Endothelial cell of umbilical vein (primary cell): Measurements from ENCODE around the gene INPP5A. TPM values are rescaled to one million over a fixed set of nuclear protein-coding genes. Genes with fewer than 3 reads are reported as not detected.

ENCODE experiments used
- BruUV-seq: library from RNA; stranded (reverse); fragments of 400-500 nt; replicated peaks from 2 replicates; lab custom pipeline; 2021; lab: Mats Ljungman, UMichigan
- CTCF ChIA-PET: fragments of 300-600, 350-600 bp; sonication (Branson Sonifier 250); formaldehyde crosslinking; loops from one replicate; lab custom pipeline; 2021; ENCODE audit warnings: antibody characterized with exemption, inconsistent platforms; lab: Charles Lee
- POLR2A ChIA-PET: fragments of 300-600, 350-600 bp; sonication (Branson Sonifier 250); formaldehyde crosslinking; loops from one replicate; lab custom pipeline; 2021; ENCODE audit warnings: antibody characterized with exemption, inconsistent platforms; lab: Charles Lee
- DNase-seq: peaks from one replicate; pipeline ENCODE4 v3.0.0-alpha.2; 2011; ENCODE audit warnings: low read depth, low spot score
- FAIRE-seq: peaks from 2 replicates; lab custom pipeline; 2011; peaks lifted over from hg19 to GRCh38; lab: Jason Lieb, UNC
- H2AFZ ChIP-seq: 2 replicates; pipeline ENCODE4 v1.6.0; 2012; ENCODE audit warnings: low read depth, low read length, control low read depth, inconsistent platforms
- H3K27ac ChIP-seq: 2 replicates; pipeline ENCODE4 v1.5.1; 2011; ENCODE audit warnings: low read depth, mild to moderate bottlenecking, control low read depth, low read length, moderate library complexity; ENCODE audit not compliant: insufficient read depth
- H3K27me3 ChIP-seq, 2 experiments: 2 replicates each; pipeline versions ENCODE4 v1.6.0 to v1.6.1; 2011; ENCODE audit warnings: low read length in 2 of 2, mixed read lengths in 1 of 2; ENCODE audit not compliant: control insufficient read depth in 2 of 2, insufficient read depth in 2 of 2
- H3K36me3 ChIP-seq, 2 experiments: 2 replicates in 1 of 2; 3 replicates in 1 of 2; pipeline ENCODE4 v1.5.1; 2011; ENCODE audit warnings: low read length in 2 of 2, mild to moderate bottlenecking in 1 of 2, moderate library complexity in 1 of 2; ENCODE audit not compliant: control insufficient read depth in 2 of 2, insufficient read depth in 2 of 2; ENCODE audit errors: extremely low read depth in 1 of 2
- H3K4me1 ChIP-seq: 3 replicates; pipeline ENCODE4 v1.5.1; 2011; ENCODE audit warnings: mild to moderate bottlenecking, low read length; ENCODE audit not compliant: control insufficient read depth, insufficient read depth; ENCODE audit errors: extremely low read depth
- H3K4me2 ChIP-seq: 2 replicates; pipeline ENCODE4 v1.6.1; 2011; ENCODE audit warnings: low read length, control low read depth, mixed read lengths; ENCODE audit not compliant: insufficient read depth
- H3K4me3 ChIP-seq, 3 experiments: fragments of 200-600 bp in 1 of 3; sonication (generic), shearing (Covaris generic) in 1 of 3; replicated peaks in 1 of 3; 2 replicates each; pipeline ENCODE4 v1.5.1; 2011 to 2016; ENCODE audit warnings: control low read depth in 3 of 3, low read length in 3 of 3, mild to moderate bottlenecking in 2 of 3, inconsistent platforms in 1 of 3, low read depth in 1 of 3, moderate library complexity in 1 of 3; ENCODE audit not compliant: insufficient read depth in 1 of 3
- H3K79me2 ChIP-seq: 2 replicates; pipeline ENCODE4 v1.6.0; 2012; ENCODE audit warnings: low read length, inconsistent platforms; ENCODE audit not compliant: control insufficient read depth, insufficient read depth
- H3K9ac ChIP-seq: replicated peaks from 2 replicates; pipeline ENCODE3; 2011; ENCODE audit warnings: low read length, control low read depth; ENCODE audit not compliant: insufficient read depth; ENCODE audit errors: extremely low read depth
- H3K9me1 ChIP-seq: replicated peaks from 3 replicates; pipeline ENCODE4 v1.6.0; 2011; ENCODE audit warnings: mild to moderate bottlenecking, low read length; ENCODE audit not compliant: control insufficient read depth, insufficient read depth; ENCODE audit errors: extremely low read depth
- H3K9me3 ChIP-seq: replicated peaks from 2 replicates; pipeline ENCODE4 v1.5.1; 2012; ENCODE audit warnings: low read length, inconsistent platforms; ENCODE audit not compliant: control insufficient read depth, insufficient read depth
- H4K20me1 ChIP-seq: replicated peaks from 2 replicates; pipeline ENCODE3; 2011; ENCODE audit warnings: mild to moderate bottlenecking, low read length; ENCODE audit not compliant: control insufficient read depth, insufficient read depth; ENCODE audit errors: extremely low read depth
- EZH2 ChIP-seq: IDR thresholded peaks from 2 replicates; pipeline ENCODE4 v1.6.1; 2012; ENCODE audit warnings: borderline replicate concordance, low read depth, mild to moderate bottlenecking, moderate library complexity, low read length, inconsistent platforms; ENCODE audit not compliant: severe bottlenecking
- FOS ChIP-seq: IDR thresholded peaks from 2 replicates; pipeline ENCODE4 v1.6.1; 2011; ENCODE audit warnings: mild to moderate bottlenecking, low read length, moderate library complexity, borderline replicate concordance; ENCODE audit not compliant: insufficient read depth
- GATA2 ChIP-seq: IDR thresholded peaks from 2 replicates; pipeline ENCODE4 v1.7.0; 2011; ENCODE audit warnings: low read depth, mild to moderate bottlenecking, moderate library complexity, mixed read lengths, low read length; ENCODE audit not compliant: insufficient read length, insufficient read depth
- JUN ChIP-seq: IDR thresholded peaks from 2 replicates; pipeline ENCODE4 v1.6.1; 2011; ENCODE audit warnings: borderline replicate concordance, low read depth; ENCODE audit not compliant: insufficient read length, insufficient read depth
- MYC ChIP-seq: IDR thresholded peaks from one replicate; pipeline ENCODE4 v1.6.1; 2011; ENCODE audit warnings: mild to moderate bottlenecking, low read depth, low read length
- POLR2A ChIP-seq: IDR thresholded peaks from 2 replicates; pipeline ENCODE4 v1.6.1; 2012; ENCODE audit warnings: low read depth, mild to moderate bottlenecking, control low read depth, low read length
- POLR2AphosphoS5 ChIP-seq: IDR thresholded peaks from 2 replicates; pipeline ENCODE4 v1.6.1; 2012; ENCODE audit warnings: low read depth, mild to moderate bottlenecking, control low read depth, low read length, moderate library complexity; ENCODE audit not compliant: insufficient read depth
- dilution Hi-C: fragments of 300-500 bp; cut with MboI; formaldehyde crosslinking; loops from one replicate; pipeline ENCODE4 v1.15.0; 2019; ENCODE audit warnings: low sequenced_read_pairs; ENCODE audit not compliant: extremely low pct_ligation_motif_present
- intact Hi-C: fragments of 100-400 bp; cut with micrococcal nuclease; formaldehyde crosslinking; loops from one replicate; pipeline ENCODE4 v1.10.0; 2022
- polyA plus RNA-seq, 4 experiments: library from polyadenylated mRNA; depleted of rRNA in 3 of 4; stranded (reverse) in 3 of 4; unstranded in 1 of 4; fragments of >200 nt; gene quantifications; 2 replicates each; pipeline versions ENCODE4 v1.2.1 to v1.2.3, GENCODE V29; 2011 to 2012; ENCODE audit warnings: missing spikeins in 1 of 4
- total RNA-seq: library from RNA; stranded (reverse); gene quantifications from 2 replicates; pipeline ENCODE4 v1.2.3, GENCODE V29; 2021
- TF ChIP-seq, protein P1 (sequence below), 2 donors: IDR thresholded peaks; 1 replicate in 1 of 2; 2 replicates in 1 of 2; pipeline ENCODE4 v1.5.1; 2011; ENCODE audit warnings: low read length in 2 of 2, mild to moderate bottlenecking in 2 of 2, moderate library complexity in 2 of 2, control low read depth in 1 of 2, inconsistent platforms in 1 of 2, low read depth in 1 of 2; ENCODE audit not compliant: insufficient read depth in 1 of 2; ENCODE audit errors: extremely low read depth in 1 of 2

Gene INPP5A
- total and polyA plus RNA-seq, 2 donors (not counting 3 experiments of a cell fraction or from before 2014, with no cell fraction given): 22.9 to 33.2 TPM

DNA sequence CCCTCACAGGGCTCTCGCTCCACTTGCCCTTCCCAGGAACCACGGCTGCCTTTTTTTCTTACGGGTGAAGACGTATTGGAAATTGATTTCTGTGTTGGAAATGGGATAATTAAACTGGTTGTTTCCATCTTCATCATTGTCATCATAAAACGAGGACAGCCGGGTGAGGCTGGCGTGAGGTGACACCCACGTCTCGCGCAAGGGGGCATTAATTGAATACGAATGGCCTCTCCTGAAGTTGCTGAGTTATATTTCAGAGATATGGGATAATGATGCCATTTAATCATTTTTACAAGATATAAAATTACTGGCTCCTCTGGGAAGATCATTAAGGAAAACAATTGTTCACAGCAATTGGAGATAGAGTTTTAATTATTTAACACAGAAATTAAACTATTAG, 266.7 kb downstream of the INPP5A start:
- Histone ChIP-seq H3K9ac (no peak overlapping the region), H3K27ac (no peak overlapping the region), H3K27me3 (no peaks in the 10 kb centered on the region), H4K20me1 (no peaks in the 10 kb centered on the region), H3K79me2 (no peaks in the 10 kb centered on the region), H3K4me2 (no peak overlapping the region), H3K36me3 (no peaks in the 10 kb centered on the region), H2AFZ (no peak overlapping the region), H3K4me3 (no peak overlapping the region), H3K4me1 (no peaks in the 10 kb centered on the region), H3K9me3 (no peaks in the 10 kb centered on the region), H3K9me1 (no peaks in the 10 kb centered on the region)
- POLR2A ChIA-PET: no interaction called here
- no peak for FAIRE-seq
- no TSS peak for BruUV-seq
- dilution Hi-C loops (no loop called here), intact Hi-C loops (no loop called here)
- DNase-seq: no peak
- TF ChIP-seq JUN (no peak), EZH2 (no peak)
- CTCF ChIA-PET: no interaction called here

DNA sequence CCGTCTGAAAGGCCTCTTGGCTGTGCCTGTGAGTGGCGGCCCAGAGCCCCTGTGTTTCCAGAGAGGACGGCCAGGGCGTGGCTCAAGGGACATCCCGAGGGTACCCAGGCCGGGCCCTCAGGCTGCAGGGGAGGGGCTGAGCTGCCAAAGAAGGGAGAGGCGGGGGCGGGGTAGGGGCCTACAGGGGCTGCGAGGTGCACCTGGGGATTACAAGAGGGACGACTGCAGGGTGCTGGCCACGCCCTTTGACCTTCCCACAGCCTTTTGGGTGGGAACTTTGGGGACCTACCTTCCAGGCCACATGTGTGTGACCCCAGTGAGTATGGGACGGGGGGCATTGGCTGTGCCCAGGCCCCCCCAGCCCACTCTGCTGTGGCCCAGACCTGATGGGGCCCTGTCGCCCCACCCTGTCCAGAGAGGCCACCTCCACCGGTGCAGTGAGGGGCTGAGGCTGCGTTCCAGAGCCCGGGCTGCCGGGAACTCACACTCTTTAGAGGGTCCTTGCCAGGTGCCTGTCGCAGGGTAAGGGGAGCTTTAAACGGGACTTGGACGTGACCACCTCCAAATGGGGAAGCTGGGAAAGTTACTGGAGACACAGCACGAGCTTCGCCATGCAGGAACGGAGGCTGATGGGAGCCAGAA, 267.3 kb downstream of the INPP5A start:
- Histone ChIP-seq H3K4me3 (no peak overlapping the region), H3K4me1 (no peaks in the 10 kb centered on the region), H3K27ac (no peak overlapping the region), H3K9me1 (no peaks in the 10 kb centered on the region), H4K20me1 (no peaks in the 10 kb centered on the region), H3K27me3 (no peaks in the 10 kb centered on the region), H2AFZ (no peak overlapping the region), H3K9ac (no peak overlapping the region), H3K79me2 (no peaks in the 10 kb centered on the region), H3K4me2 (no peak overlapping the region), H3K36me3 (no peaks in the 10 kb centered on the region), H3K9me3 (no peaks in the 10 kb centered on the region)
- dilution Hi-C loops (no loop called here), intact Hi-C loops (no loop called here)
- ChIA-PET CTCF (no interaction called here), POLR2A (no interaction called here)
- no TSS peak for BruUV-seq
- TF ChIP-seq POLR2A (no peak), GATA2 (no peak), FOS (no peak), POLR2AphosphoS5 (no peak), MYC (no peak)
- TF ChIP-seq, protein P1, sequence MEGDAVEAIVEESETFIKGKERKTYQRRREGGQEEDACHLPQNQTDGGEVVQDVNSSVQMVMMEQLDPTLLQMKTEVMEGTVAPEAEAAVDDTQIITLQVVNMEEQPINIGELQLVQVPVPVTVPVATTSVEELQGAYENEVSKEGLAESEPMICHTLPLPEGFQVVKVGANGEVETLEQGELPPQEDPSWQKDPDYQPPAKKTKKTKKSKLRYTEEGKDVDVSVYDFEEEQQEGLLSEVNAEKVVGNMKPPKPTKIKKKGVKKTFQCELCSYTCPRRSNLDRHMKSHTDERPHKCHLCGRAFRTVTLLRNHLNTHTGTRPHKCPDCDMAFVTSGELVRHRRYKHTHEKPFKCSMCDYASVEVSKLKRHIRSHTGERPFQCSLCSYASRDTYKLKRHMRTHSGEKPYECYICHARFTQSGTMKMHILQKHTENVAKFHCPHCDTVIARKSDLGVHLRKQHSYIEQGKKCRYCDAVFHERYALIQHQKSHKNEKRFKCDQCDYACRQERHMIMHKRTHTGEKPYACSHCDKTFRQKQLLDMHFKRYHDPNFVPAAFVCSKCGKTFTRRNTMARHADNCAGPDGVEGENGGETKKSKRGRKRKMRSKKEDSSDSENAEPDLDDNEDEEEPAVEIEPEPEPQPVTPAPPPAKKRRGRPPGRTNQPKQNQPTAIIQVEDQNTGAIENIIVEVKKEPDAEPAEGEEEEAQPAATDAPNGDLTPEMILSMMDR (IDR thresholded peaks at IDR 0.05; ENCODE audit: extremely low read depth in 1 of 2, insufficient read depth in 1 of 2, low read depth in 1 of 2, low read length in 2 of 2): no peak
- DNase-seq: no peak
- FAIRE-seq: no peak
